KBM-7 (cell line): ENCODE measurements around the gene ZNF653.

Source experiments
- DNase-seq: peaks from one replicate; pipeline ENCODE4 v3.0.0-alpha.2; 2015
- in situ Hi-C: fragments of 300-500 bp; cut with MboI; formaldehyde crosslinking; loops from 2 replicates; pipeline ENCODE4 v1.14.3; 2020; ENCODE audit warnings: low sequenced_read_pairs, low pct_unique_long_range_greater_than_20kb, mixed read lengths

ZNF653 gene

DNA sequence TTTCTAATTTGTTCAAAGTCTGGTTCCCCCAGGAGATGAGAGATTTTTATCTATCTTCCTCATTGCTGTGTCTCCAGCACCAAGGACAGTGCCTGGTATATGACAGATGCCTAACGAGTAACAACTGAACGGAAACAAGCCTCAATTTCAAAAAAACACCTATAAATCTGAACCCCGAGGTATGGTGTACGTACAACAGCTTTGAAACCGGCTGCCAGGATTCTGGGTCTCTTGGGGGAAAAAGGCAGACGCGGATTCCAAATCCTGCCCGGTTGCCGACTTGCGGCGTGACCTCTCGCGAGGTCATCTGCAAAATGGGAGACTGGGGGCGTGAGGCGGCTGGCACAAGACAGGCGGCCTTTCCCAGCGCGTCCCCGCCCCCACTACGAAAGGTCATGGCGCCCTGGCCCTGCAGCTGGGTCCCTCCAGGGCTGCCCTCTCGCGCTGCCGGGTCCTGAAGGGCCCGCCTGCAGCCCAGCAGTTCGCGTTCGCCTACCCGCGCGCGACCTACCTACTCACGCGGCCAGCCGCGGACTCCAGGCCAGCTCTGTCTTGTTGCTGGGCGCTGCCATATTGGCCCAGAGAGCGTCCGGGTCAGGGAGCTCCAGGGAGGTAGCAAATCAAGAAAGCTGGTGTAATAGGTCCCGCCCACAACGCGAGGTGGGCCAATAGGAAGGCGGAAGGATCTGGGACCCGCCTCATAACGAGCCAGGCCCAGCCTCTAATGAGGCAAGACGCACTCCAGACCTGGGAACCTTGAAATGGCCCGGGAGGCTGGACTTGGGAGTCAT is 23.1 kb upstream of the ZNF653 start, which contains the start of gene ECSIT:
Gene ECSIT (minus strand): TSS at position 584 of the 791 bp plus-strand sequence. CDS start 9,964 bp downstream, outside the sequence.
- peak; percentile 99 for DNase-seq
- in situ Hi-C loops, result no loop called here

DNA sequence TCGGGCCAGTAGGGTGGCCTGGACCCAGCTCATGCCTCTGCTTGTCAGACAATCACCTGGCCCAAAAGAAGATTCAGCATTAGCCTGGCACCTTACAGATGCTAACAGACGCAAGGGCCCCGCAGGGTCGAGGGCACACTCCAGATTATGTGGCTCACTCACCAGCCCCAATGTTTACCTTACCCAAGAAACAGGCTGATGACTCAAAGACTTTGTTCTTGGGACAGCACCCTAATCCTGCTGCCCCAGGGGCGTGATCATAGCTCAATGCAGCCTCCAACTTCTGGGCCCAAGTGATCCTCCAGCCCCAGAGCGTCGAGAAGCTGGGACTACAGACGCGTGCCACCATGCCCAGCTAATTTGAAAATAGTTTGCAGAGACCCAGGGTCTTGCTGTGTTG is 13.5 kb upstream of the ZNF653 start:
- in situ Hi-C loops, result no loop called here

DNA sequence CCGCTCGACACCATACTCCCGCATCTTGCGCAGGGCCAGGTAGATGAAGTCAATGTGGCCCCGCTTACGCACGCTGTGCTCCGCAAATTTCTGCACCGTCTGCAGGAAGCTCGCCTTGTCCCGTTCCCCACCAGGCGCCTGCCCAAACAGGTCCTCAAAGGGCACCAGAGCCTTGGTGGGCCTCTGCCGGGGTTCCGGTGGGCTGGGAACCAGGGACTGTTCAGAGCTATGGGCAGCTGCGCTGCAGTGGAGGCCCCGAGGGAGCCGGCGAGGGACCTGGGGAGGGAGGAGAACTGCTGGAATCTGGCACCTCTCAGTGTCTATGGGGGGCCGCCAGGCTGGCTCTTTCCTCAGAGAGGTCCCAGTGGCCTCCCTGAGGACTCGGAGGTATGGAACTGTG is 8.3 kb upstream of the ZNF653 start:
- in situ Hi-C loops, result no loop called here
- no peak for DNase-seq

More for the DNA sequence above, 13.5 kb upstream of the ZNF653 start:
- DNase-seq, result no peak

DNA sequence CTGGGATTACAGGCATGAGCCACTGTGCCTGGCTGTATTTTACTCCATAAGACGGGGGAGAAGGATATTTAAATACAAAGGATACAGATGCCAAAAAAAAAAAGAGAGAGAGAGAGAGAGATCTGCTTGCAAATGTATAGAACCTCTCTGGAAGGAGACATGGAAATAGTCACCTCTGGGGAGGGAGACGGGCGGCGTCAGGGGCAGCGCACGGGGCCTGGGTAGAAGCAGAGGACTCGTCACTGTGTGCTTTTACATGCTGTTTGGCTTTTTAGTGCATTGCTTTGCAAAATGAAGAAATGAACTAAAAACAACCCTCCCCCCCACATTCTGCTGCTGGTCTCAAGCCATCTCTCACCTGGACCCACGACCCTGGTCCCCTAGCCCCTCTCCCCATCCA is 4.8 kb upstream of the ZNF653 start:
- in situ Hi-C loops, result no loop called here
- DNase-seq, result no peak

DNA sequence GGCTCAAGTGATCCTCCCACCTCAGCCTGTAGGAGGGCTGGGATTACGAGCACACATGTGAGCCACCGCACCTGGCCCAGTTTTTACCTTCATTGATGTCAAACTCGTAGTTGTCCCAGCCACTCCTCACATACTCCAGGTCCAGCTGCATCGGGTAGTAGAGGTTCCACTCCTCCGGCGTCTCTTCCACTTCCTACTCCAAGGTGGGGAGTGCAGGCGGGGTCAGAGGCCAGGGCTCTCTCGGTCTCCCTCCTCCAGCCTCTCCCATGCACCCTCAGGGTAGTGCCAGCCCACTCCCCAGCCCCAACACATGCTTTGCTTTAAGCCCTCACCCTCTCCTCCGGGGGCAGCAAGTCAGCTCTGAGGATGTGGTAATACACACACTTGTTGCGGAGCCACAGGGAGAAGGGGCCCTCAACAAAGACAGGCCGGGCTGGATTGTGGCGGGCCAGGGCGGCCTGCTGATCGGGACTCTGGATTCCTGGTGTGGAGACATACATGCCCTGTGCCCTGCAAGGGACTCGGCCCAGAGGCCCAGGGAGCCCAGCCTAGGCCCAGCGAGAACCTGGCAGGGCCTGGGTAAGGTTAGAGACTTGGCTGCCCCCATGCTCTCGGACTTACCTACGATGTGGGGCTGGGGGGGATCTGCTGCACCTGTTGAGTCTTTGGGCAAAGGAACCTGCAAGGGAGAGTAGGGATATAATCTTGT is 1.9 kb upstream of the ZNF653 start:
- DNase-seq, result no peak
- in situ Hi-C loops, result no loop called here

DNA sequence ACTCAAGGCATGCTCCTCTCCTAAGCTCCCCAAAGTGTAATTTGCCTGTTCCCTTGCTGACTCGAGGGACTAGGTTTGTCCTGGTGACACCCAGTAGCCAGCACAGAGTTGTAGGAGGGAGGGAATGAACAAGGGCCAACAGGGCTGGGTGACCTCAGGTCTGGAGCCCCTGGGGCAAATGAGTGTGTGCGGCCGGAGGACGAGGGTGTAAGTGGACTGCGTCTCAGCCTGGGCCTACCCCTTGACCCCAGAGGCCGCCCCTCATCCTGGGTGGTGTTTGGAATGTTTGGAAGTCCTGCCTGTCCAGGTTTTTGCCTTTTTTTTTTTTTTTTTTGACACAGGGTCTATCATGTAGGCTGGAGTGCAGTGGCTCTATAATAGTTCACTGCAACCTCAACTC is 1.3 kb upstream of the ZNF653 start:
- in situ Hi-C loops, result no loop called here
- DNase-seq, result no peak

DNA sequence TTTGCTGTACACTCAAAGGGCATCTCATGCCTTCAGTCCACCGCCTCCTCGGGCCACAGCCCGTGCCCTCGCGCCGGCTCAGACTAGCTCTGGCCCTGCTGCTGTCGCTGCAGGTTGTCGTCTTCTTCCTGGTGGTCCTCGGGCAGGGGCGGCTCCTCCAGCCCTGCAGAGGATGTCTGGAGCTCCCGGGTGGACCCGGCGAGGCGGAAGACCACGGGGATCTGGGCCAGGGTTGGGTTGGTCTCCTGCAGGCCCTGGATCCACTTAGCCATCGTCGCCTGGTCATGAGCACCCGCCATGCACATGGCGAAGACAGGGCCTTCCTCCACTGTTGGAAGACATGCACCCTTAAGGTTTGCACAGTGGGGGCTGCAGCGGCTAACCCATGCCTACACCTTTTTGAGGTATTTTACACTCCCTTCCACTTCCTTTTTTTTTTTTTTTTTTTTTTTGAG is 489 bp upstream of the ZNF653 start:
- in situ Hi-C loops, result no loop called here
- no peak for DNase-seq

GRCh38 chr19:11505032-11505503 is 571 bp downstream of the ZNF653 start:
- DNase-seq, result peak; percentile 93
- in situ Hi-C loops, result no loop called here

DNA sequence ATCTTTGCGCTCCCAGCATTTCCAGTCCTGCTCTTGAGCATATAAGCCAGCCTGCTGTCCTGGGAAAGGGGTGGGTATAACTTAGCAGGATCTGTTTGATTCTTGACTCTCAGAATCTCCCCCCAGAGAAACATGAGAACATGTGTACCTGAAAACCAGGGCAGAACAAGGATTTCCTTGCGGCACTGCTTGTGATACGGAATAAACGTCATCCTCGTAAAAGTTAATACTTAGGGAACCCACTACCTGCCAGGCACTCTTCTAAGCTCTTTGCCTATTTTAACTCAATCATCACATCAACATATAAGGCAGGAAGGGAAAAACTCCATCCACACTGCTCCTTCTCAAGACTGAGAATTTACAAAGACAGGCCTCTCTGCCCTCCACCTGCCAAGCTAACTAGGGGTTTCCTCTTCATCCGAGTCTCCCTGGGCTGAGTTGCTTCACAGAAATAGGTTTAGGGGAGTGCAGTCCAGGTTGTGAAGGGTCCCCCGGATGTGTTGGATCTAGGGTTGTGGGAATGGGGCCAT is 1.1 kb downstream of the ZNF653 start:
- in situ Hi-C loops, result no loop called here
- DNase-seq, result peak; percentile 3

- in situ Hi-C loops, result no loop called here
- no peak for DNase-seq
Measured at GRCh38 chr19:11499890-11500420, 5.7 kb downstream of the ZNF653 start.

- DNase-seq, result no peak
- in situ Hi-C loops, result no loop called here
Measured at GRCh38 chr19:11499220-11499726, 6.4 kb downstream of the ZNF653 start.

- in situ Hi-C loops, result no loop called here
Measured at GRCh38 chr19:11496391-11497163, 9.1 kb downstream of the ZNF653 start.

GRCh38 chr19:11495885-11496284 is 9.8 kb downstream of the ZNF653 start:
- DNase-seq, result no peak
- in situ Hi-C loops, result no loop called here

More at GRCh38 chr19:11496391-11497163, 9.1 kb downstream of the ZNF653 start:
- DNase-seq, result peak; percentile 69

- DNase-seq, result no peak
- in situ Hi-C loops, result no loop called here
Measured at GRCh38 chr19:11495481-11495880, 10.2 kb downstream of the ZNF653 start.

DNA sequence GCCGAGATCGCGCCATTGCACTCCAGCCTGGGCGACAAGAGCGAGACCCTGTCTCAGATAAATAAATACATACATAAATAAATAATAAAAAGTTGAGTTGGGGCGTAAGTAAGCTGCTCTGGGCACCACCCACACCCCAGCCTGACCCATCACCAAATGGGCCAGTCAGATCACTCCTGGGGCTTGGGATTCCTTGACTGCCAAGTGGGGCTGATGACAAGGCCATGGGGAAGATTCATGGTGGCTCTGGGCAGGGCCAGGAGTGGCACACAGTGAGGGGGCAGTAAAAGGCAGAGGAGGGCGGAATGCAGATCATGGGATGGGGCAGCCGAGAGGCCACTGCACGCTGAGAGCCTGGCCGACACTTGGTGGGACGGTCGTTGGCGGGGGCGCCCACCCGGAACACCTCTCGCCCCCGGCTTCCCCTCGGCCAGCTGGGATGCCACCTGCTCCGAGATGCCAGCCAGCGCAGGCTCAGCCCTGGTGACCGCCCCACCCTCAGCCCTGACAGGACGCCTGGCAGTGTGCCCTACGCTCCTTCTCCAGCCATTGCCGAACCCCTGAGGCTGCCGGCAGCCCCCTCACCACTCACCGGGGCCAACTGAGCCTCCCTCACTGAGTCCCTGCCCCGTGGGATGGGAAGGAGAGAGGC is 10.9 kb downstream of the ZNF653 start:
- in situ Hi-C loops, result no loop called here
- DNase-seq, result no peak

- in situ Hi-C loops, result no loop called here
- DNase-seq, result no peak
Measured at GRCh38 chr19:11489378-11489777, 16.3 kb downstream of the ZNF653 start.

GRCh38 chr19:11486661-11487503 is 18.8 kb downstream of the ZNF653 start:
- in situ Hi-C loops, result no loop called here
- no peak for DNase-seq
